Suprapubic skin (tissue), 4 donors: ENCODE measurements around the gene ROCK1.

Source experiments
- EP300 ChIP-seq: sonication (generic); formaldehyde crosslinking; IDR thresholded peaks from one replicate; pipeline ENCODE4 v1.6.1; 2017; ENCODE audit warnings: antibody characterized with exemption
- POLR2A ChIP-seq, 2 donors: fragments of 450-650 bp; IDR thresholded peaks; one replicate each; pipeline ENCODE4 v1.6.1; 2017; ENCODE audit warnings: antibody characterized with exemption in 2 of 2, mild to moderate bottlenecking in 2 of 2, moderate library complexity in 2 of 2
- POLR2AphosphoS5 ChIP-seq, 3 donors: sonication (generic); formaldehyde crosslinking; IDR thresholded peaks; one replicate each; pipeline ENCODE4 v1.6.1; 2017; ENCODE audit warnings: antibody characterized with exemption in 3 of 3
- TF ChIP-seq, protein P1 (sequence below), 2 donors: fragments of 200-600 bp in 1 of 2; fragments of 450-650 bp in 1 of 2; sonication (generic) in 1 of 2; IDR thresholded peaks; one replicate each; pipeline ENCODE4 v1.5.1; 2016 to 2019; ENCODE audit warnings: antibody characterized with exemption in 2 of 2, mild to moderate bottlenecking in 1 of 2, moderate library complexity in 1 of 2

DNA sequence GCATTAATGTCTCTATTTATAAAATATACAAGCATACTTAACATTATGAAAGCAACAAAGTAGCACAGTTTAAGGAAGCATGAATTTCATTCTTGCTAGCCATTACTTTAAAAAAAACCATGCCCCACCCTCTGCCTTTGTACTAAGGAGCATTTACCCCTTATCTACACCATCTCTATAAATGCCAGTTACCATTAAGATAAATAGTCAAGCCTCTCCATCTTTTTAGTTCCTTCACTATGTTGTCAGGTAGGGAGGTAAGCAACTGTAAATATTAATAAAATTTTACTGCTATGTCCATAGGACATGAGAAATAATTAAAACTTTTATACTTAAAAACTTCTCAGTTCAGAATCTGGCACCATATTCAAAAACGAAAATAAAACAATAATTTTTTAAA, 42.1 kb downstream of the ROCK1 start:
- TF ChIP-seq, protein P1, sequence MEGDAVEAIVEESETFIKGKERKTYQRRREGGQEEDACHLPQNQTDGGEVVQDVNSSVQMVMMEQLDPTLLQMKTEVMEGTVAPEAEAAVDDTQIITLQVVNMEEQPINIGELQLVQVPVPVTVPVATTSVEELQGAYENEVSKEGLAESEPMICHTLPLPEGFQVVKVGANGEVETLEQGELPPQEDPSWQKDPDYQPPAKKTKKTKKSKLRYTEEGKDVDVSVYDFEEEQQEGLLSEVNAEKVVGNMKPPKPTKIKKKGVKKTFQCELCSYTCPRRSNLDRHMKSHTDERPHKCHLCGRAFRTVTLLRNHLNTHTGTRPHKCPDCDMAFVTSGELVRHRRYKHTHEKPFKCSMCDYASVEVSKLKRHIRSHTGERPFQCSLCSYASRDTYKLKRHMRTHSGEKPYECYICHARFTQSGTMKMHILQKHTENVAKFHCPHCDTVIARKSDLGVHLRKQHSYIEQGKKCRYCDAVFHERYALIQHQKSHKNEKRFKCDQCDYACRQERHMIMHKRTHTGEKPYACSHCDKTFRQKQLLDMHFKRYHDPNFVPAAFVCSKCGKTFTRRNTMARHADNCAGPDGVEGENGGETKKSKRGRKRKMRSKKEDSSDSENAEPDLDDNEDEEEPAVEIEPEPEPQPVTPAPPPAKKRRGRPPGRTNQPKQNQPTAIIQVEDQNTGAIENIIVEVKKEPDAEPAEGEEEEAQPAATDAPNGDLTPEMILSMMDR (IDR thresholded peaks at IDR 0.05), result no peak
- TF ChIP-seq POLR2AphosphoS5 (IDR thresholded peaks at IDR 0.05) (no peak), EP300 (no peak), POLR2A (IDR thresholded peaks at IDR 0.05) (no peak)
